CD4-positive, alpha-beta T cell treated with Interleukin-4 for 1 hour (primary cell): ENCODE results near the gene KRT9.

ENCODE experiments used
- DNase-seq, 2 donors: peaks; one replicate each; pipeline ENCODE4 v3.0.0-alpha.2; 2020 to 2022

The KRT9 gene

DNA sequence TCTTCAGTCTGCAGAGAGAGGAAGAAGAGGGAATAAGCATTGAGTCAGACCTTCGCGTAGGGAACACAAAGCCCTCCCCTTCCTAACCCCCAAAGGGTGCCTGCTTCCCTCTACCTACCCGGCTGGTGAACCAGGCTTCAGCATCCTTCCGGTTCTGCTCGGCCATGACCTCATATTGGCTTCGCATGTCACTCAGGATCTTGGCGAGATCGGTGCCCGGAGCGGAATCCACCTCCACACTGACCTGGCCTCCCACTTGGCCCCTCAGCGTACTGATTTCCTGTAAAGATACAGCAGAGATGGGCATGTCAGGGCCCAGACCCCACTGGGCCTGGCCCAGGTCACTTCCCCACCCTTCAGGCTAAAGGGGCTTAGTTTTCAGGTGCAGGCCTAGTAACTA is 47.6 kb downstream of the KRT9 start:
- no peak for DNase-seq

DNA sequence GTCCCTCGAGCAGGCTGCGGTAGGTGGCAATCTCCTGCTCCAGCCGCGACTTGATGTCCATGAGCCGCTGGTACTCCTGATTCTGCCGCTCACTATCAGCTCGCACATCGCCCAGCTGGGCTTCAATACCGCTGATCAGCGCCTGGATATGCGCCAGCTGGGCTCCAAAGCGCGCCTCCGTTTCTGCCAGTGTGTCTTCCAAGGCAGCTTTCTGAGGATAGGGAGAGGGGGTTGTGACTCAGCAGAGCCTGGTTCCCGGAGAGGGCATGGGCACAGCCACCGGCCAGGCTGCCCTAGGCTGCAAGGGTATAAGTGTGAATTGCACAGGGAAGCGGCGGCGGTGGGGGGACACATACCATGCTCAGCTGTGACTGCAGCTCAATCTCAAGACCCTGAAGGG is 48.1 kb downstream of the KRT9 start:
- no peak for DNase-seq

DNA sequence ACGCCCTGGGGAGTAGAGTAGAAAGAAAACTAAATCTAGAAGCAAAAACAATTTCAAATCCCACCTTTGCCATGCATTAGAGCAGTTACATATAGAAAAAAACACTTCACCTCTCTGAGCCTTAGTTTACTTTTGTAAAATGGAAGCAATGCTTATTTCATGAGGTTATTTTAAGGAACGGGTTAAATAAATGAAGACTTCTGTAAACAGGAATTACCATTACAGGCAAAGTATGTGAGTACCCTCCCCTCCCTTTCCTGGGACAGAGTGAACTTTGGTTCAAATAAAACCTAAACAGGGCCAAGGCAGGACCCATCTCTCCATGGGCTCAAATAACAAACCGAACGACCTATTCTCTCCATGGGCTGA is 48.6 kb downstream of the KRT9 start:
- no peak for DNase-seq

DNA sequence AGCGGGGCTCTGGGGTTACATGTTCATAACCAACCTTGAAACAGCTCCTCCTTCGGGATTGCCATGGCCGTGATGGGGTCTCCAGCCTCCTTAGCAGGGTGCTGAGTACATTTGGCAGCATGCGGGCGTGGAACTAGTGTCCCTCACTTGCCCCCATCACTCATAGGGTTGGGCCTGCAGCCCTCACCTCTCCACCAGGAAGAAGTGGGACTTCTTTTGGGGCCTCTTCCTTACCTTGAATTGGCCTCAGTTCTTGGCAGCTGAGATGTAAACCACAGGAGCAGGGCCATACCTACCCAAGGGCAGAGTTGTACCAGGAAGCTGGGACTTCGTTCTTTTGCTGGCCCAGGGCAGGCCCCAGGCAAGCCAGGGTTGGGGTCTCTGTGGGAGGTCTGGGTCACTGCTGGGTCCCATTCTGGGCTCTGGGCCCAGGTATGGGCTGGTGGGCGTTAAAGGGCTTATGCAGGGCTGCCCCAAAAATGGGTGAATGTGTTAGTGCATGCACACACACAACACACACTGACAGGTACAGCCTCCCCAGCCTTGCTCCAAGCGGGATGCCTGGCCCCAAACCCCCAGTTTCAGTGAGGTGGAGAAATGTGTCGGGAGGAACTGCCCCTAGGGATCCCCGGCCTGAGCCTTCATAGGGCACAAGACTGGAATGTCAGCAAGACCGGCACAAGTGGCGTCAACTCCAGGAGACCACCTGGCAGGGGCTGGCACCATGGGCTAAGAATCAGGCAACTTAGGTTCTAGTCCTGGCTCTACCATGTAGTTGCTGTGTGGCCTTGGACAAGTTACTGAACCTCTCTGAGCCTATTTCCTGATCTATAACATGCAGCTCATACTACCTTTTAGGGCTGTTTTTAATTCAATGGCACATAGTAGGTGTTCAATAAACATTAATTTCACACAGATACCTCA is 49.3 kb downstream of the KRT9 start:
- no peak for DNase-seq

DNA sequence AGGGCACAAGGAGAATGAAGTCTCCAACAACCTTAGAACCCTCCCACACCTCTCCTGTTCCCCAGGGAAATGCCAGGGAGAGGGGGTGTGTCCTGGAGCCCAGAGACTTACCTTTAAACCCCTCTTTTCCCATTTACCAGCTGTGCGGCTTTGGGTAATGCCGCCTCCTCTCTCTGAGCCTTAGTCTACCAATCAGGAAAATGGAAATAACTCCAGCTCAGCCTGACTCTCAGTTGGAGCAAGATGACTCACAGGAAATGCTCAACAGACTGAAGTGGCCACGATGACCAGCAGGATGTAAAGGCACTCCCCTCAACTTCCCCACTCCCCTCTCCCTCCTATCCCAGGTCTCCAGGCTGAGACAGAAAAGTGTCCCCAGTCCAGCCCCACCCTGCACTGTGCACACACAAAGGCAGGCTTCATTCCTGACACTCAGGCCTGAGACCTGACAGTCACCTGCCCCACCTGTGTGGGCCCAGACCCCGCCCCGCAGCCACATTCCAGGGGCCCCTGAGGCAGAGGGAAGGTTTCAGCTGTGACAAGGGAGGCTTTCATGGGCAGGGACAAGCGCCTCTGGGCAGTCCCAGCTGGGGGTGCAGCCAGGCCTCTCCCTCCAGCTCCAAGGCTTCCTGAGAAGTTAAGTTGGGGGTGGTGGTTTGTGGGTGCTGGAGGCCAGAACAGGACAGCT is 50.1 kb downstream of the KRT9 start:
- no peak for DNase-seq

DNA sequence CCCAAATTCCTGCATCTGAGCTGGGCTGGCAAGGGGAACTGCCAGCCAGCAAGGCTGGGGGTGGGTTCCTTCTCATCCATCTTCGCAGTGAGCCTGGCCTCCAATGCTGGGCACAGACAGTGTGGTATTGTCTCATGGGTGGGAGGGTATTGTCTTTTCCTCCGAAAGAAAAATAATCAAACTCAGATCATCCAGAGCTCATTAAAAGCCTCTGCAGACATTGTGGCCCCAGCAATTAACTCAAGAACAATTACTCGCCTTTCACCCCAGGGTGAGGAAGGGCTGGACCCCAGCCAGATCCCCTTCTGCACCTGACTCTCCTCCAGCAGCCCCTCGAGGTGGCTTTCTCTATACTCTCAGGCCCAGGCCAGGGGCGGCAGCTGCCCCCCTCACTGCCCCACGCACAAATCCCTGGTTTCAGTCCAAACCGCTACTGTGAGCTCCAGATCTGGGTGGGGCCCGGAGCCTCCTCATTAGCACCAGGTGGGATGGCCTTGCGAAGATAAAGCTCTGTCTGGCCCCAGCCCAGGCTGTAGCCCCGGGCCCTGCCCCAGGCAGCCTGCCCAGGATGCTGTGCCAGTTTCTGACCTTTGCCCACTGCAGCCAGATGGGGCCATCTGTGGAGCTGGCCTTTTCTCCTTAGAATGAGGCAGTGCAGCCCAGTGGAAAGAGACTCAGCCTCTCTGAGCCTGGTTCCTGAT is 50.9 kb downstream of the KRT9 start:
- no peak for DNase-seq

DNA sequence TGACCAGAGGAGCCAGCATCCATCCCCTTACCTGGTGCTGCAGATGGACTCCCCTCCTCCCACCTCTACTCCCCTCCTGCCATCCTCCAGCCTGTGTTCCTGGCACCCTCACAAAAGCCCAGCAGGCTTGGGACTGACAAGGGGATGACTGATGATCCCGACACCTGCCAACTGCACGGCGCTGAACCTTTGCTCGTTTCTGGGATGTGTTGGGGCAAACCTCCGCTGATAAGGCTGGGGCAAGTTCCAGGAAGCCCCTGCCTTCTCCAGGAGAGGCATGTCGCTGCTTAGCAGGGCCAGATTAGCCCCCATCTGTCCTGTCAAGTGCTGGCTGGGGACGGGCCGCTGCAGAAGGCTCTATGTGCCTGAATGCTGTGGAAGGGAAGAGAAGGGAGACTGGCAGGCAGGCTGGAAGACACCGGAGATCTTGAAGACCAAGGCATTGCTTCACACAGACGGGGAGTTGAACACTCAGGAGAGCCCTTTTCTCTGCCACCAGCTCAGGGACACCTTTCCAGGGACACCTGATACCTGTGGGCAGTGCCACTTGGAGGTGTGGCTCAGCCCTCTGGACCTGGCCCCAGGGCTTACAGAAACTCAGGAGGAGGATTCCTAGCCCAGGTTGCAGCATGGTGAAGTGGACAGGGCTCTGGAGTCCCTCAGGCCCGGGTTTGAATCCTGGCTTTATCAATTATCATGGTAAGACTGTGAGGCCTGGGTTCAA is 52.2 kb downstream of the KRT9 start:
- no peak for DNase-seq

DNA sequence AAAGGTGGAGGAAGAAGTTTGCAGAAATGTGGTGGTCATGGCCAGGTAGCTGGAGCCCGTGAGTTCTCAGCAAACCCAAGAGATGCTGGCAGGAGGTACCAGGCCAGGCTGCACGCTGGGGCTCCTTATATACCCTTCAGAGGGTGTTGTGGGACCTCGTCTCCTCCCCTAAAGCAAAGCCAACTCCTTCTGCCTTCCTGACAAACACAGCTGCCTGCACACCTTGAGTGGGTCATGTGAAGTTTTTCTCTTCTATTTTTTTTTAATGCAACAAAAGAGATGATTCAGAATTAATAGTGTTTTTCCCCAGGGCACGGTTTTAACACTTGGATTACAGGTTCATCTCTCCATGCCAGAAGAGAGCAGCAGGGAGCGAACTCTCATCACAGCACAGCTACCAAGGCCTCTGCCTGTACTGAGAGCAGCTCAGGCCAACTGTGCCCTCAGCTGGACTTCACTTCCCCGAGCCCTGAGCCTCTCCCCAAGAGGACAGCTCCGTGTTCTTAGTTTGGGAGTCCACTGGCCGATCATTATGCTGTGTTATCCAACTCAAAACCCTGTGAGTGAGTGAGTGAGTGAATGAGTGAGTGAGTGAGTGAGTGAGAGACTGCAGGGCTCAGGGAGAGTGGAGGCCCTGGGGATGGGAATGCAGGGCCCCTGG is 52.9 kb downstream of the KRT9 start, which contains the start of gene KRT15:
KRT15 (minus strand) TSS at position 102 of the 661 bp plus-strand sequence; CDS start at position 39, 63 bp downstream.
- no peak for DNase-seq

DNA sequence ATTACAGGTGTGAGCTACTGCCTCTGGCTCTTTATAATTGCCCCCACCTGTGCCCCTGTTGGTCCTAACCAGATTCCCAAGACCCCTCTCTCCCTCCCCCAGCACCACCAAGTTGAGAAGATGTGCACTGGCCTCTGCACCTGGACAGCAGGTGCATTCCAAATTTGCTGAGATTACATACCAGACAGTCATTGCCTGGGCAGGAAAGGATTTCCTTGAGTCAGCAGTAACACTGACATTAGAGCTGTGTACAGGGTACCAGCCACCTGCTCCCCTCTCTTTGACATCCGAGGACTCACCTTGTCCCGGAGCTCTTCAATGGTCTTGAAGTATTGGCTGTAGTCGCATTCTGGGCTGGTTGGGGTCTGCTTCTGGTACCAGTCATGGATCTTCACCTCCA is 53.8 kb downstream of the KRT9 start:
- DNase-seq: no peak

DNA sequence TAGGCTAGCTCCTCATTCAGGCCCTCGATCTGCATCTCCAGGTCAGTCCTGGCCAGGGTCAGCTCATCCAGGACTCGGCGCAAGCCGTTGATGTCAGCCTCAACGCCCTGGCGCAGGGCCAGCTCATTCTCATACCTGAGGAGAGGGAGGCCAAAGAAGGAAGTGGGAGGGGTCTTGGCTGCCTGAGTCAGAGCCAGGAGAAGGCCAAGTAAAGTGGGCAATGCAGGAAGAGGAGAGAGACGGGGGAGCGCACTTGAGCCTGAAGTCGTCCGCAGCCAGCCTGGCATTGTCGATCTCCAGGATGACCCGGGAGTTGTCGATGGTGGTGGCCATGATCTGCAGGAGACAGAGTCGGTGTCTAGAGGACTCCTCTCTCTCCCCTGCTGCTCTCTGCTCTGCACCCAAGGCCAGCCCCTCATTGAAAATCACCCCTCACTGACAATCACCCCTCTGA is 55.0 kb downstream of the KRT9 start:
- DNase-seq: no peak

DNA sequence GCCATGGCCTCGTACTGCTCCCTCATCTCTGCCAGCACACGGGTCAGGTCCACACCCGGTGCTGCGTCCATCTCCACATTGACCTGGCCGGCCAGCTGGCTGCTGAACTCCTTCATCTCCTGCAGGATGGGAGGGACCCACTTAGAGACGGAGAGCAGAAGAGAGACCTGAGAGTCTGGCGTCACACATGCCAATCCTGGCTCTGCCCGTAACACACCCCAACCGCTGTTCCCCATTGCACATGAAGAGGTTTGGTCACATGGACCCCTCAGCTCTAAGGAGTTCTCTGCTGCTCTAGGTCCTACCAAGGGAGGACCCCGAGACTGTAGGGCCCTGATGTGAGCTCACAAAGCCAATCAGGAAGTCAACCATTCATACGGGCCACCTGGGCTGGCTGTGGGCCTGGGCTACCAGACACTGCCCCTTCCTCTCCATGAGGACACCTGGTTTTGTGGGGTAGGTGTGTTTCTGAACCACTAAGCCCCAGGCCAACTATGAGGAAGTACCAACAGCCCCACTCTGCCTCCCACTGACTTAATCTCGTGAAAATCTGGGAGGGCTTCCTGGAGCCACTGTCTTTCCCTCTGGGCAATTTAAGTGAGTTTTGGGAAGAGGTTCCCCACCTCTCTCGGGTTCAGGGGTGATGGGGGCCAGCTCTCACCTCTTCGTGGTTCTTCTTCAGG is 55.6 kb downstream of the KRT9 start:
- DNase-seq: no peak
